Esophagus muscularis mucosa (tissue), 4 donors: Measurements from ENCODE around the gene DDR1. TPM values are rescaled to one million over a fixed set of nuclear protein-coding genes. Genes with fewer than 3 reads are reported as not detected.

Experiments used
- DNase-seq: peaks from one replicate; pipeline ENCODE4 v3.0.0-alpha.2; 2017; ENCODE audit errors: extremely low spot score
- H3K27ac ChIP-seq, 4 donors: fragments of 200-600 bp; sonication (generic); replicated peaks in 1 of 4; 1 replicate in 3 of 4; 2 replicates in 1 of 4; pipeline ENCODE4 v1.5.1; 2016 to 2019; ENCODE audit warnings: mild to moderate bottlenecking in 1 of 4
- H3K27me3 ChIP-seq, 4 donors: fragments of 200-600 bp; sonication (generic); one replicate each; pipeline versions ENCODE4 v1.5.1 to v1.6.0; 2016 to 2019
- H3K36me3 ChIP-seq, 4 donors: fragments of 200-600 bp; sonication (generic); one replicate each; pipeline ENCODE4 v1.5.1; 2016 to 2019
- H3K4me1 ChIP-seq, 4 donors: fragments of 200-600 bp; sonication (generic); one replicate each; pipeline ENCODE4 v1.5.1; 2016 to 2019
- H3K4me3 ChIP-seq, 4 donors: fragments of 200-600 bp; sonication (generic); 1 replicate in 2 of 4; 2 replicates in 2 of 4; pipeline ENCODE4 v1.5.1; 2016 to 2019; ENCODE audit warnings: mild to moderate bottlenecking in 4 of 4, moderate library complexity in 1 of 4
- H3K9me3 ChIP-seq, 4 donors: fragments of 200-600 bp; sonication (generic); 1 replicate in 3 of 4; 2 replicates in 1 of 4; pipeline ENCODE4 v1.5.1; 2016 to 2019
- CTCF ChIP-seq, 3 experiments: fragments of 200-600 bp in 2 of 3; fragments of 450-650 bp in 1 of 3; sonication (generic) in 2 of 3; IDR thresholded peaks; one replicate each; pipeline ENCODE4 v1.5.1; 2017 to 2019; ENCODE audit warnings: antibody characterized with exemption in 3 of 3, mild to moderate bottlenecking in 2 of 3, moderate library complexity in 1 of 3
- EP300 ChIP-seq: sonication (generic); formaldehyde crosslinking; IDR thresholded peaks from one replicate; pipeline ENCODE4 v1.6.1; 2017; ENCODE audit warnings: antibody characterized with exemption
- POLR2A ChIP-seq: fragments of 450-650 bp; IDR thresholded peaks from one replicate; pipeline ENCODE4 v1.6.1; 2017; ENCODE audit warnings: antibody characterized with exemption, moderate library complexity, mild to moderate bottlenecking, low read depth
- POLR2AphosphoS5 ChIP-seq, 2 donors: sonication (generic); formaldehyde crosslinking; IDR thresholded peaks; one replicate each; pipeline ENCODE4 v1.6.1; 2017; ENCODE audit warnings: antibody characterized with exemption in 2 of 2
- WGBS: methylation state at CpG from one replicate; pipeline ENCODE4 v1.1.5; 2018; 5-methylcytosine and 5-hydroxymethylcytosine counted together
- intact Hi-C: fragments of 100-400 bp; cut with DNase I; formaldehyde crosslinking; loops from one replicate; pipeline ENCODE4 v1.15.1; 2023
- total RNA-seq, 4 donors: library from RNA; depleted of rRNA; stranded (reverse); fragments of >200 nt; gene quantifications; one replicate each; pipeline versions ENCODE4 v1.1.0 to v1.2.1, GENCODE V29; 2016

Gene DDR1
- total RNA-seq, 4 donors from 2014 or later = 10.4 to 37.9 (median 23.3) TPM

- no peak for DNase-seq
- Histone ChIP-seq H3K27ac (no peak within 1 kb of the TSS), H3K36me3 (no peaks in the 10 kb centered on the region), H3K4me3 (no peak within 1 kb of the TSS), H3K9me3 (no peaks in the 10 kb centered on the region), H3K4me1 (peaks cover 10 to 22% (median 19%) of the 10 kb centered on the region in 4 donors), H3K27me3 (peaks cover 0 to 55% (median 0%) of the 10 kb centered on the region in 4 donors)
- intact Hi-C loops = no loop called here
- 84% methylated on average over 15 of the region's 16 CpGs for WGBS
- TF ChIP-seq POLR2AphosphoS5 (IDR thresholded peaks at IDR 0.05) = no peak
- no peak for TF ChIP-seq CTCF (IDR thresholded peaks at IDR 0.05)
- TF ChIP-seq POLR2A = no peak
- no peak for TF ChIP-seq EP300
These were observed 56.2 kb downstream of the DDR1 start, which contains the start of gene MUCL3 for GRCh38 chr6:30940361-30940986. Gene MUCL3, plus strand, starts transcription at chr6:30940973. Its CDS starts 27 bp downstream, at chr6:30941000.

GRCh38 chr6:30942338-30943060, 58.2 kb downstream of the DDR1 start:
- intact Hi-C loops = no loop called here
- Histone ChIP-seq H3K4me1 (peaks cover 10 to 22% (median 19%) of the 10 kb centered on the region in 4 donors), H3K27me3 (peaks cover 0 to 43% (median 0%) of the 10 kb centered on the region in 4 donors), H3K4me3 (peak overlapping the region in 1 of 4 donors; percentile 2), H3K9me3 (no peaks in the 10 kb centered on the region), H3K36me3 (no peaks in the 10 kb centered on the region), H3K27ac (no peak overlapping the region)
- DNase-seq = no peak
- TF ChIP-seq POLR2AphosphoS5 (IDR thresholded peaks at IDR 0.05) (no peak), EP300 (no peak), POLR2A (no peak), CTCF (IDR thresholded peaks at IDR 0.05) (peak in 2 of 3 experiments; percentile 14 to 37)
- 19% methylated on average over 15 of the region's 15 CpGs for WGBS

- 94% methylated on average over 4 of the region's 4 CpGs for WGBS
- Histone ChIP-seq H3K27me3 (peaks cover 0 to 31% (median 0%) of the 10 kb centered on the region in 4 donors), H3K36me3 (no peaks in the 10 kb centered on the region), H3K4me1 (peaks cover 10 to 22% (median 18%) of the 10 kb centered on the region in 4 donors), H3K9me3 (no peaks in the 10 kb centered on the region), H3K4me3 (no peak overlapping the region), H3K27ac (no peak overlapping the region)
- TF ChIP-seq CTCF (IDR thresholded peaks at IDR 0.05) = no peak
- no peak for TF ChIP-seq POLR2A
- no peak for TF ChIP-seq POLR2AphosphoS5 (IDR thresholded peaks at IDR 0.05)
- no peak for TF ChIP-seq EP300
- DNase-seq = no peak
- intact Hi-C loops = no loop called here
These were observed 59.7 kb downstream of the DDR1 start for GRCh38 chr6:30944051-30944450.

GRCh38 chr6:30945281-30945680, 61.0 kb downstream of the DDR1 start:
- intact Hi-C loops = no loop called here
- 87% methylated on average over 5 of the region's 5 CpGs for WGBS
- Histone ChIP-seq H3K4me1 (peaks cover 10 to 11% (median 10%) of the 10 kb centered on the region in 4 donors), H3K27me3 (peaks cover 0 to 37% (median 0%) of the 10 kb centered on the region in 4 donors), H3K36me3 (no peaks in the 10 kb centered on the region), H3K27ac (no peak overlapping the region), H3K4me3 (no peak overlapping the region), H3K9me3 (no peaks in the 10 kb centered on the region)
- DNase-seq = no peak
- TF ChIP-seq POLR2A (no peak), POLR2AphosphoS5 (IDR thresholded peaks at IDR 0.05) (no peak), CTCF (IDR thresholded peaks at IDR 0.05) (no peak), EP300 (no peak)
